HepG2 (cell line): ENCODE measurements around the gene ZNF680. TPM values are rescaled to one million over a fixed set of nuclear protein-coding genes. Genes with fewer than 3 reads are reported as not detected.

Experiments
- DPF2 ChIP-seq: sonication (generic); formaldehyde crosslinking; IDR thresholded peaks from 2 replicates; pipeline ENCODE4 v1.4.0; 2020; ENCODE audit warnings: mild to moderate bottlenecking, low read depth, missing genetic modification reagents, borderline replicate concordance
- ETV5 ChIP-seq: IDR thresholded peaks from 2 replicates; pipeline ENCODE4 v1.6.1; 2018; ENCODE audit warnings: missing biosample characterization, missing genetic modification reagents, inconsistent platforms, borderline replicate concordance
- KAT8 ChIP-seq: IDR thresholded peaks from 2 replicates; pipeline ENCODE4 v1.6.1; 2016; ENCODE audit warnings: missing genetic modification reagents, missing compliant biosample characterization
- SIN3A ChIP-seq: IDR thresholded peaks from 2 replicates; pipeline ENCODE4 v1.6.1; 2011; ENCODE audit warnings: low read depth, mild to moderate bottlenecking, control low read depth, low read length, borderline replicate concordance
- SMARCC2 ChIP-seq: fragments of 450-650 bp; IDR thresholded peaks from 2 replicates; pipeline ENCODE4 v1.6.1; 2017; ENCODE audit warnings: antibody characterized with exemption, mild to moderate bottlenecking
- SNRNP70 ChIP-seq: fragments of 200-400 bp; formaldehyde crosslinking; IDR thresholded peaks from 2 replicates; pipeline ENCODE4 v1.6.1; 2017; ENCODE audit warnings: mild to moderate bottlenecking, low read depth, low read length, moderate library complexity
- SP140L ChIP-seq: sonication (generic); formaldehyde crosslinking; IDR thresholded peaks from 2 replicates; pipeline ENCODE4 v1.4.0; 2020; ENCODE audit warnings: missing genetic modification reagents, borderline replicate concordance
- ZFAT ChIP-seq: sonication (generic); formaldehyde crosslinking; conservative IDR thresholded peaks from 2 replicates; pipeline ENCODE4 v1.8.1; 2023; ENCODE audit warnings: missing genetic modification reagents, inconsistent platforms
- ZNF263 ChIP-seq: sonication (generic); formaldehyde crosslinking; IDR thresholded peaks from 2 replicates; pipeline ENCODE4 v1.4.0; 2020; ENCODE audit warnings: missing genetic modification reagents
- ZNF546 ChIP-seq: sonication (generic); formaldehyde crosslinking; conservative IDR thresholded peaks from 2 replicates; pipeline ENCODE4 v1.8.1; 2023; ENCODE audit warnings: mild to moderate bottlenecking, missing genetic modification reagents
- ZNF878 ChIP-seq: sonication (generic); formaldehyde crosslinking; IDR thresholded peaks from 2 replicates; pipeline ENCODE4 v1.8.1; 2023; ENCODE audit warnings: mild to moderate bottlenecking, missing genetic modification reagents, moderate library complexity
- polyA plus RNA-seq, 8 experiments: library from polyadenylated mRNA; depleted of rRNA in 3 of 8; stranded (reverse) in 7 of 8; unstranded in 1 of 8; fragments of >200 nt; fragmentation: Illumina TruSeq in 4 of 8; extraction: Trizol in 4 of 8; gene quantifications; 2 replicates each; pipeline versions ENCODE4 v1.2.1 to v1.2.3, GENCODE V29; 2011 to 2016; ENCODE audit warnings: low read depth in 4 of 8, missing spikeins in 1 of 8, mixed read lengths in 1 of 8; ENCODE audit not compliant: insufficient read depth in 1 of 8
- total RNA-seq, 5 experiments: library from RNA; depleted of rRNA; stranded (reverse); fragments of >200 nt; fragmentation: Illumina TruSeq; extraction: Trizol; gene quantifications; 2 replicates each; pipeline ENCODE4 v1.2.3, GENCODE V29; 2016; ENCODE audit warnings: low read depth in 1 of 5
- TF ChIP-seq, protein P1 (sequence below): sonication (generic); formaldehyde crosslinking; IDR thresholded peaks from 2 replicates; pipeline ENCODE4 v1.8.0; 2022; ENCODE audit warnings: mild to moderate bottlenecking, missing genetic modification reagents; ENCODE audit not compliant: insufficient replicate concordance
- TF ChIP-seq, protein P2 (sequence below): sonication (generic); formaldehyde crosslinking; IDR thresholded peaks from 2 replicates; pipeline ENCODE4 v1.5.0; 2020; ENCODE audit warnings: missing genetic modification reagents
- TF ChIP-seq, protein P3 (sequence below): IDR thresholded peaks from 2 replicates; pipeline ENCODE4 v1.6.1; 2012; ENCODE audit warnings: inconsistent platforms
- TF ChIP-seq, protein P4 (sequence below): sonication (generic); formaldehyde crosslinking; IDR thresholded peaks from 2 replicates; pipeline ENCODE4 v1.4.0; 2020; ENCODE audit warnings: missing genetic modification reagents, mild to moderate bottlenecking, borderline replicate concordance
- TF ChIP-seq, protein P5 (sequence below): sonication (generic); formaldehyde crosslinking; IDR thresholded peaks from 2 replicates; pipeline ENCODE4 v1.8.0; 2022; ENCODE audit warnings: mild to moderate bottlenecking, missing genetic modification reagents, moderate library complexity
- TF ChIP-seq, protein P6 (sequence below): sonication (generic); formaldehyde crosslinking; IDR thresholded peaks from 2 replicates; pipeline ENCODE4 v1.4.0; 2020; ENCODE audit warnings: missing genetic modification reagents
- TF ChIP-seq, protein P7 (sequence below): sonication (generic); formaldehyde crosslinking; IDR thresholded peaks from 2 replicates; pipeline ENCODE4 v1.4.0; 2020; ENCODE audit warnings: missing genetic modification reagents

The ZNF680 gene
- total and polyA plus RNA-seq, 2 of the 13 experiments (the other 11 are each of a cell fraction or from before 2014, with no cell fraction given): 2.1 to 12.4 TPM

DNA sequence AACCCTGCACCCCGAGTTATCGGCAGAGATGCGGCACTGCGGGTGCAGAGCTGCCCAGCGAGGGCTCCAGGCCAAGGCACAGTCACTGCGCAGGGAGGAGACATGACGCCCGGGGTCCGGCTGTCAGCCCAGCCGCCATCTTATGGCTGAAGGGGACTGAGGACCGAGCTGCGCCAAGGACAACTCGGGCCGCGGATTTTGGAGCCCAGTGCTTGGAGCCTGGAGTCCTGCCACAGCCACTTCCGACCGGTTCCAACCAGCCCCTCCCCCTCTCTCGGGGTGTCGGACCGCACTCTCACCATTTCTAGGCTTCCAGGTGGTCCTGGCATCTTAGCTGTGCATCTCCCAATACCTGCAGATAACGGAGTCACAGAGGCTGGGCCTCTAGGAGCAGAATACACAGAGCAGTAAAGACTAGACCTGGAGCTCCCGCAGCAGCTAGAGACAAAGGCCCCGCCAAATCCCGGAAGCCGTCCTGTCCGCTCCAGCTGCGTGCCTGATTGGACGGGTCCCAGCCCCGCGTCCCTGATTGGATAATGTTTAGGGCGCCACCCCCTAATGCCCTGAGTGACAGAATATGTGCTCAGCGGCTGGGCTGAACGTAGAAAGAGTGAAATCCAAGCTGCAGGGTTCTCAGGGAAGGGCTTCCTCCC, at the start of gene ZNF680 (continued):
- TF ChIP-seq, protein P1, sequence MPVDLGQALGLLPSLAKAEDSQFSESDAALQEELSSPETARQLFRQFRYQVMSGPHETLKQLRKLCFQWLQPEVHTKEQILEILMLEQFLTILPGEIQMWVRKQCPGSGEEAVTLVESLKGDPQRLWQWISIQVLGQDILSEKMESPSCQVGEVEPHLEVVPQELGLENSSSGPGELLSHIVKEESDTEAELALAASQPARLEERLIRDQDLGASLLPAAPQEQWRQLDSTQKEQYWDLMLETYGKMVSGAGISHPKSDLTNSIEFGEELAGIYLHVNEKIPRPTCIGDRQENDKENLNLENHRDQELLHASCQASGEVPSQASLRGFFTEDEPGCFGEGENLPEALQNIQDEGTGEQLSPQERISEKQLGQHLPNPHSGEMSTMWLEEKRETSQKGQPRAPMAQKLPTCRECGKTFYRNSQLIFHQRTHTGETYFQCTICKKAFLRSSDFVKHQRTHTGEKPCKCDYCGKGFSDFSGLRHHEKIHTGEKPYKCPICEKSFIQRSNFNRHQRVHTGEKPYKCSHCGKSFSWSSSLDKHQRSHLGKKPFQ: peak; percentile 34
- TF ChIP-seq ZNF878 (CRISPR knock-in tag): 0 out of 2 replicates have a peak, but pooled peaks have one; percentile 21
- TF ChIP-seq, protein P2, sequence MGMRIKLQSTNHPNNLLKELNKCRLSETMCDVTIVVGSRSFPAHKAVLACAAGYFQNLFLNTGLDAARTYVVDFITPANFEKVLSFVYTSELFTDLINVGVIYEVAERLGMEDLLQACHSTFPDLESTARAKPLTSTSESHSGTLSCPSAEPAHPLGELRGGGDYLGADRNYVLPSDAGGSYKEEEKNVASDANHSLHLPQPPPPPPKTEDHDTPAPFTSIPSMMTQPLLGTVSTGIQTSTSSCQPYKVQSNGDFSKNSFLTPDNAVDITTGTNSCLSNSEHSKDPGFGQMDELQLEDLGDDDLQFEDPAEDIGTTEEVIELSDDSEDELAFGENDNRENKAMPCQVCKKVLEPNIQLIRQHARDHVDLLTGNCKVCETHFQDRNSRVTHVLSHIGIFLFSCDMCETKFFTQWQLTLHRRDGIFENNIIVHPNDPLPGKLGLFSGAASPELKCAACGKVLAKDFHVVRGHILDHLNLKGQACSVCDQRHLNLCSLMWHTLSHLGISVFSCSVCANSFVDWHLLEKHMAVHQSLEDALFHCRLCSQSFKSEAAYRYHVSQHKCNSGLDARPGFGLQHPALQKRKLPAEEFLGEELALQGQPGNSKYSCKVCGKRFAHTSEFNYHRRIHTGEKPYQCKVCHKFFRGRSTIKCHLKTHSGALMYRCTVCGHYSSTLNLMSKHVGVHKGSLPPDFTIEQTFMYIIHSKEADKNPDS (CRISPR knock-in tag): no peak
- TF ChIP-seq, protein P3, sequence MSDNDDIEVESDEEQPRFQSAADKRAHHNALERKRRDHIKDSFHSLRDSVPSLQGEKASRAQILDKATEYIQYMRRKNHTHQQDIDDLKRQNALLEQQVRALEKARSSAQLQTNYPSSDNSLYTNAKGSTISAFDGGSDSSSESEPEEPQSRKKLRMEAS: no peak; the same call in 1 of the 2 replicates
- TF ChIP-seq ZNF546: no peak
- TF ChIP-seq, protein P4, sequence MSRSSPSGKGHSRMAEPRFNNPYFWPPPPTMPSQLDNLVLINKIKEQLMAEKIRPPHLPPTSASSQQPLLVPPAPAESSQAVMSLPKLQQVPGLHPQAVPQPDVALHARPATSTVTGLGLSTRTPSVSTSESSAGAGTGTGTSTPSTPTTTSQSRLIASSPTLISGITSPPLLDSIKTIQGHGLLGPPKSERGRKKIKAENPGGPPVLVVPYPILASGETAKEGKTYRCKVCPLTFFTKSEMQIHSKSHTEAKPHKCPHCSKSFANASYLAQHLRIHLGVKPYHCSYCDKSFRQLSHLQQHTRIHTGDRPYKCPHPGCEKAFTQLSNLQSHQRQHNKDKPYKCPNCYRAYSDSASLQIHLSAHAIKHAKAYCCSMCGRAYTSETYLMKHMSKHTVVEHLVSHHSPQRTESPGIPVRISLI (CRISPR knock-in tag): 0 out of 2 replicates have a peak, but pooled peaks have one; percentile 19
- TF ChIP-seq ZNF263 (CRISPR knock-in tag): no peak; the same call in 1 of the 2 replicates
- peak; percentile 75; the same call in 1 of the 2 replicates for TF ChIP-seq KAT8 (CRISPR knock-in tag)
- peak; percentile 92; the same call in 1 of the 2 replicates for TF ChIP-seq SIN3A
- no peak for TF ChIP-seq SMARCC2
- TF ChIP-seq, protein P5, sequence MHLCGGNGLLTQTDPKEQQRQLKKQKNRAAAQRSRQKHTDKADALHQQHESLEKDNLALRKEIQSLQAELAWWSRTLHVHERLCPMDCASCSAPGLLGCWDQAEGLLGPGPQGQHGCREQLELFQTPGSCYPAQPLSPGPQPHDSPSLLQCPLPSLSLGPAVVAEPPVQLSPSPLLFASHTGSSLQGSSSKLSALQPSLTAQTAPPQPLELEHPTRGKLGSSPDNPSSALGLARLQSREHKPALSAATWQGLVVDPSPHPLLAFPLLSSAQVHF (CRISPR knock-in tag): no peak
- no peak for TF ChIP-seq DPF2
- TF ChIP-seq, protein P6, sequence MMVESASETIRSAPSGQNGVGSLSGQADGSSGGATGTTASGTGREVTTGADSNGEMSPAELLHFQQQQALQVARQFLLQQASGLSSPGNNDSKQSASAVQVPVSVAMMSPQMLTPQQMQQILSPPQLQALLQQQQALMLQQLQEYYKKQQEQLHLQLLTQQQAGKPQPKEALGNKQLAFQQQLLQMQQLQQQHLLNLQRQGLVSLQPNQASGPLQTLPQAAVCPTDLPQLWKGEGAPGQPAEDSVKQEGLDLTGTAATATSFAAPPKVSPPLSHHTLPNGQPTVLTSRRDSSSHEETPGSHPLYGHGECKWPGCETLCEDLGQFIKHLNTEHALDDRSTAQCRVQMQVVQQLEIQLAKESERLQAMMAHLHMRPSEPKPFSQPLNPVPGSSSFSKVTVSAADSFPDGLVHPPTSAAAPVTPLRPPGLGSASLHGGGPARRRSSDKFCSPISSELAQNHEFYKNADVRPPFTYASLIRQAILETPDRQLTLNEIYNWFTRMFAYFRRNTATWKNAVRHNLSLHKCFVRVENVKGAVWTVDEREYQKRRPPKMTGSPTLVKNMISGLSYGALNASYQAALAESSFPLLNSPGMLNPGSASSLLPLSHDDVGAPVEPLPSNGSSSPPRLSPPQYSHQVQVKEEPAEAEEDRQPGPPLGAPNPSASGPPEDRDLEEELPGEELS: 0 out of 2 replicates have a peak, but pooled peaks have one; percentile 16
- TF ChIP-seq ETV5 (CRISPR knock-in tag): no peak
- no peak for TF ChIP-seq SNRNP70
- TF ChIP-seq ZFAT: no peak
- TF ChIP-seq, protein P7, sequence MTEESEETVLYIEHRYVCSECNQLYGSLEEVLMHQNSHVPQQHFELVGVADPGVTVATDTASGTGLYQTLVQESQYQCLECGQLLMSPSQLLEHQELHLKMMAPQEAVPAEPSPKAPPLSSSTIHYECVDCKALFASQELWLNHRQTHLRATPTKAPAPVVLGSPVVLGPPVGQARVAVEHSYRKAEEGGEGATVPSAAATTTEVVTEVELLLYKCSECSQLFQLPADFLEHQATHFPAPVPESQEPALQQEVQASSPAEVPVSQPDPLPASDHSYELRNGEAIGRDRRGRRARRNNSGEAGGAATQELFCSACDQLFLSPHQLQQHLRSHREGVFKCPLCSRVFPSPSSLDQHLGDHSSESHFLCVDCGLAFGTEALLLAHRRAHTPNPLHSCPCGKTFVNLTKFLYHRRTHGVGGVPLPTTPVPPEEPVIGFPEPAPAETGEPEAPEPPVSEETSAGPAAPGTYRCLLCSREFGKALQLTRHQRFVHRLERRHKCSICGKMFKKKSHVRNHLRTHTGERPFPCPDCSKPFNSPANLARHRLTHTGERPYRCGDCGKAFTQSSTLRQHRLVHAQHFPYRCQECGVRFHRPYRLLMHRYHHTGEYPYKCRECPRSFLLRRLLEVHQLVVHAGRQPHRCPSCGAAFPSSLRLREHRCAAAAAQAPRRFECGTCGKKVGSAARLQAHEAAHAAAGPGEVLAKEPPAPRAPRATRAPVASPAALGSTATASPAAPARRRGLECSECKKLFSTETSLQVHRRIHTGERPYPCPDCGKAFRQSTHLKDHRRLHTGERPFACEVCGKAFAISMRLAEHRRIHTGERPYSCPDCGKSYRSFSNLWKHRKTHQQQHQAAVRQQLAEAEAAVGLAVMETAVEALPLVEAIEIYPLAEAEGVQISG: peak; percentile 63
- no peak for TF ChIP-seq SP140L (CRISPR knock-in tag)
